GM12891 (cell line): ENCODE measurements around the gene LCA5.

Experiments used
- DNase-seq: peaks from one replicate; pipeline ENCODE4 v3.0.0; 2011; ENCODE audit warnings: low spot score; ENCODE audit not compliant: insufficient read length
- FAIRE-seq: peaks from 2 replicates; lab custom pipeline; 2011; peaks lifted over from hg19 to GRCh38; lab: Jason Lieb, UNC
- PAX5 ChIP-seq: IDR thresholded peaks from 2 replicates; pipeline ENCODE4 v1.6.1; 2011; ENCODE audit warnings: low read length, moderate library complexity, mild to moderate bottlenecking; ENCODE audit not compliant: insufficient read depth, severe bottlenecking
- POLR2A ChIP-seq: IDR thresholded peaks from 2 replicates; pipeline ENCODE4 v1.6.1; 2011; ENCODE audit warnings: low read depth, low read length, control low read depth
- POLR2AphosphoS5 ChIP-seq: IDR thresholded peaks from 2 replicates; pipeline ENCODE4 v1.6.1; 2011; ENCODE audit warnings: low read depth, low read length, control low read depth
- POU2F2 ChIP-seq: IDR thresholded peaks from 2 replicates; pipeline ENCODE4 v1.6.1; 2011; ENCODE audit warnings: low read depth, mild to moderate bottlenecking, control low read depth, low read length, moderate library complexity
- SPI1 ChIP-seq: IDR thresholded peaks from 2 replicates; pipeline ENCODE4 v1.6.1; 2011; ENCODE audit warnings: low read depth, low read length, control low read depth
- TAF1 ChIP-seq: IDR thresholded peaks from 2 replicates; pipeline ENCODE4 v1.6.1; 2011; ENCODE audit warnings: low read depth, low read length, control low read depth

Gene LCA5

DNA sequence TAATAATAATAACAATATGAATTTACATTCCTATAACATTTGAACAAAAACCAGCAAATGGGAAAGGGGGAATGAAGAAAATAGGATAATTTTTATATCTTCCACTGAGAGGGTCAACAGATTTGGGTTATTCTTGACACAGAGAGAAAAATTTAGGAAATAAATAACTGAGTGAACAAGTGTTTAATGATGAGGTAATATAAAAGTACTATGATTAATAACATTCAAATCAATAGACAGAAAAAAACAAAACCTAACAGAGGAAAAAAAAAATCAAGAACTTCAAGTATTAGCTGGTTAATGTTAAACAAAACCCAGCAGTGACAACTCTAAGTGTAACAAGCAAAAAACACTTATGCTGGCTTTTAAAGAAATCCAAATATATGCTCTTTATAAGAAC is 66.5 kb downstream of the LCA5 start:
- DNase-seq: no peak
- no peak for FAIRE-seq
- TF ChIP-seq TAF1: no peak

DNA sequence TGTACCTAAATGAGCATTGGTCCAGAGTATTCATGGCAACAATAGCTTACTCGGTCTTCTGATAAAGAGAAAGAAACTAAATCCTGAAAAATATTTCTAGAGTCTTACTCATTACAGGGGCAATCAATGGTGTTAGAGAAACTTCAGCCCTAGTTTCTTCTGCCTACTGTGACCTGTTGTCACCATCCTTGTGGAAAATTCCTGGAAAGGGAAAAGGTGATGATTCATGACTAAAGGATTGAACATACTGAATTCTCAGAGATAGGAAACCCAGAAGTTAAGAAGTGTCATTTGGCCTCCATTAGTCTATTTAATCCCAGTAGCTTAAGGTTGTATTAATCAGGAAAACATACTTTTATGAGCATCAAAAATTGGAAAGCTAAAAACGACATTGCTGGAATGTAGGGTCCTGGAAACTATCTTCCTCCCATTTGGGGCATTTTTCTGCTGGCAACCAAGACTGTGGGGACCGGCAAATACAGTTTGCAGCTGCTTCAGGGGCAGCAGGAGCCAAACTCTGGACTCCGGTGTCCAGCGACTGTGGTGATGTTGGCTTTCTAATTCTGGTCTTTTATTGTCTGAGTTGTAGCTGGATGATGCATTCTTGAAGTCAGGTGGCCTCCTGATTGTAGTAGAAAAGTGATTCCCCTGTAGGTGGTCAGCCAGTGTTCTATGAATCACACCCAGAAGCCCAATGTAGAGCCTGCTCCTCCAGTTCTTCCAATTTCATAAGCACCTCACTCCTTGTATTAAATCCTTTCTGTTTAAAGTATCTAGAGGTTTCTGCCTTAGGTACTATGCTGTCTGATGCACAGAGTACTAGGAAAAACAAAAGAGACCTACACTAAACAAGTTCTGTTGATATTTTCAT is 67.6 kb downstream of the LCA5 start:
- TF ChIP-seq POLR2AphosphoS5: no peak
- no peak for DNase-seq

DNA sequence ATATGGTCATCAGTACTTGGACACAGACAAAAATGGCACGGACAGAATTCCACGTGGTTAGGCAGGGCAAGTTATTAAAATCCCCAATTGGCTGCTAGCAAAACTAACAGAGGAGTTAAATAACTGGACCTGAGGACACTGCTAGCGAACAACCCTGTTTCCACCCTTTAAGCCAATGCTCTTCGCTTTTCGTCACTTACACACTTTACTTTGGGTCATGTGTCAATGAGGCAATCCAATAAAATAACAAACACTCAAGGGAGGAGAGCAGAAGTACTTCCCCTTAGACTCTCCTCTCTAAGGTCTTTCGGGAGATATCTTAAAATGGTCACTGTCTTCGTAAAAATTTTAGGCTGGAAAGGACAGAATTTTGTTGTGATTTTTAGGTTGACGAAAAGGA is 68.6 kb downstream of the LCA5 start:
- DNase-seq: no peak
- FAIRE-seq: no peak

More for the DNA sequence above, 67.6 kb downstream of the LCA5 start:
- no peak for FAIRE-seq

DNA sequence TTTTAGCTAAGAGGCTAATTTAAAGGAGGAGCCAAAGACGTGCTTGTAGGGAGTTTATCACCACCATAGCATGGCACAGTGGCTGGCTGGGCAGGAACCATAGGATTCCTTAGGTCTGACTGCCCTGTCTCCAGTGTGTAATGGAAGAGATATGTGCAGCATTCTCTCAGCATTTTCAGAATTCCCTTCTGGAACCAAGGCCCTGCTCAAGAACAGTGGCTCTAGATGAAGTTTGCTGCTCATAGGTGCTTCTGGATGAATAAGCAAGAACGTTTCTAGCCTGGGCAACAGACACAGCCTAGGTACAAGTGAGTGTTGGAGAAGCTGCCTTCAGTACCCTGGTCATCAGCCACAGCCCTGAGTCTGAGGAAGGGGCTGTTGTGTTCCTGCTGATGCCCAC is 69.1 kb downstream of the LCA5 start:
- FAIRE-seq (no peak), DNase-seq (no peak)
- TF ChIP-seq POLR2AphosphoS5 (no peak), PAX5 (no peak), SPI1 (no peak), POU2F2 (no peak), POLR2A (no peak), TAF1 (no peak)

More for the DNA sequence above, 68.6 kb downstream of the LCA5 start:
- TF ChIP-seq PAX5: no peak
- no peak for TF ChIP-seq POU2F2
- TF ChIP-seq SPI1: no peak

DNA sequence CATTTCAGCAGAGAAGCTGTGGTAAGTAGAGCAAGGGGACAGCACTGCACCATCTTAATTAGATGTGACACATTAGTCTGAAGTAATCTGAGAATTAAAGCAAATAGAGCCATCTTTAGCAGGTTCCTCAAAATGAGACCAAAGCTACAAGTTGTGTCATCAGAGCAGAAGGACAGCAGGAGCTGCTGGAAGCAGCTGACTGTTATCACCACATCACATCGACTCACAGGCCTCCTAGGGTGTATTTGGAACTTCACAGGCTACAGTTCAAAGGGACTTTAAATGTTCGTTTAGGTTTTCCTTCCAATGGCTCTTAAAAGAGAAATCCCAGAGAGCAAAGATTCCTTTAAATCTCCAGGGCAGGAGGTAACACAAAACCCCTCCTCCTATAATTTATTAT is 69.5 kb downstream of the LCA5 start:
- FAIRE-seq: no peak

DNA sequence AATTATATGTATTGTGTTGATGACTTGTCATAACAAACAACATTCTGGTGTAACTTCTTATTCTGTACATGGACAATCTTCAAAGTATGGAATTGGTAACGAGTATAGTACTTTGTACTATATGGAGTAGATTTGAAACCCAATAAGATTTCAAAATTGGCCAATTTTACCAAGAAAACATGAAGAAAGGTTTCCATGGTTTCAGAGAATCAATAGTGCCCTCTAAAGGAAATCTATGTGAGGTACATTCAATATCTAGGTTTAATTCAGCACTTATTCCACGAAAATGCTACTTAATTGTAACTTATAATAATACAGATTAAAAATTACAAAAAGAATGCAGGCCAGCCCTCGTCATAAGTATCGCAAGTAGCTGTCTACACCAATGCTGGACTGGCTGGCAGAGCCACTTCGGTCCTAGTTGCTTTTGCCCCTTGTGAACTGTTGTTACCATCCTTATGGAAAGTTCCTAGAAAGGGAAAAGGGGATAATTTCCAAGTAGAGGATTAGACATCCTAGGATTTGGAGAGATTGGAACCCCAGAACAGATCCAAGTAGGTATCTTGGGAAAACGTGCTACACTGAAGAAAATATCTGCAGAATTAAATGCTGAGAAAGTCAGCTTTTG is 70.9 kb downstream of the LCA5 start:
- TF ChIP-seq POU2F2: no peak
- TF ChIP-seq PAX5: no peak
- no peak for TF ChIP-seq TAF1
- no peak for TF ChIP-seq POLR2AphosphoS5
- TF ChIP-seq SPI1: no peak
- TF ChIP-seq POLR2A: no peak
- DNase-seq (no peak), FAIRE-seq (no peak)

More for the DNA sequence above, 69.5 kb downstream of the LCA5 start:
- TF ChIP-seq PAX5 (no peak), TAF1 (no peak), SPI1 (no peak), POLR2A (no peak), POU2F2 (no peak), POLR2AphosphoS5 (no peak)
- DNase-seq: no peak

DNA sequence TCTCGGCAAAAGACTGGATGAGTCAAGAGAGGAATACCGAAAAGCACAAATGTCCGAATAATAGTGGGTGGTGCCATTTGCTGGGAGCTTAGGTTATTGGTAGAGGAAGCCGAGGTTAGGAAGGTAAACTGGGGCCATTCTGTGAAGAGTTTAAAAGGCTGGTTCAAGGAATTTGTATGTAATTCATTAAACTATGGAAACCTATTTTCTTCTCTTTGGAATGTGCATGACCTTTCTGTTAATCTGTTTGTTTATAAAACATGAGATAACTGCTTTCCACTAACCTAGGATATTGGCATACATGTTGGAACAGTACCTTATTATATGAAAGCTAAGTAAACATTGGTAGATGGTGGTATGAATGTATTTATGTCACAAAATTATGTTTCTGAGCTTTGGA is 71.8 kb downstream of the LCA5 start:
- FAIRE-seq: no peak

DNA sequence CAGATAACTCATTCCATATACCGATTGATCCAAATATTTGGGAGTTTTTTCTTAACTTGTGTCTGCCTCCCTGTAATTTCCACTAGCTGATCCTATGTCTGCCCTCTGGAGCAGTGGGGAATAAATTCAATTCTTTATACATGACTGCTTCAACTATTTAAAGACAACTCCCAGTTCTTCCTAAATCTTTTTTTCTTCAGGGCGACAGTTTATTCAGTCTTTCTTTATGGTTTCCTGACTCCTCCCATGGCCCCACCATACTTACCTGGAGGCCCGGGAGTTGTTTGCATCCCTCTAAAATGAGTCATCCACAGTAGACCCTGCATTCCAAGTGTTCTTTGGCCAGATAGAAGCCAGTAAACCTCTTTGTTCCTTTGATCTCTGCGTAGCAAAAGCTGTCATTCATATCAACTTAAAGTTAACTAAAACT is 73.6 kb downstream of the LCA5 start:
- TF ChIP-seq PAX5: no peak
- TF ChIP-seq TAF1: no peak
- no peak for TF ChIP-seq POU2F2
- TF ChIP-seq SPI1: no peak
- no peak for TF ChIP-seq POLR2A
- no peak for TF ChIP-seq POLR2AphosphoS5
- DNase-seq (no peak), FAIRE-seq (no peak)

More for the DNA sequence above, 71.8 kb downstream of the LCA5 start:
- TF ChIP-seq POLR2AphosphoS5: no peak
- TF ChIP-seq POLR2A: no peak
- no peak for TF ChIP-seq PAX5
- no peak for TF ChIP-seq TAF1
- TF ChIP-seq SPI1: no peak
- TF ChIP-seq POU2F2: no peak
- no peak for DNase-seq

DNA sequence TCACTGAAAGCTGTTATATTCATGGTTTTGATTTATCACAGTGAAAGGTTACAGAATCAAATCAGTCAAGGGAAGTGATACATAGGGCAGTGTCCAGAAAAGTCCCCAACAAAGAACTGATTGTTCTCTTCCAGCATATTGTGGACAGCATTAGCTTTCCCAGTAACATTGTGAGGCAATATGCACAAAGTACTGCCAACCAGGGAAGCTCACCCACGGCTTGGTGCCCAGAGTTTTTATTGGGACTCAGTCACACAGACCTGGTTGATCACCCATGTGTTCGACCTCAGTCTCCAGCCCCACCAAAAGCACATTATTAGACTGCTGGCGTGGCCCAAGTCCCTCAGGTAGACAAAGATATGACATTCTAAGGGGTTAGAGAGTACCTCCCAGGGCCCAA is 76.0 kb downstream of the LCA5 start:
- DNase-seq (no peak), FAIRE-seq (no peak)
- no peak for TF ChIP-seq POLR2AphosphoS5
- TF ChIP-seq PAX5: no peak
- TF ChIP-seq POLR2A: no peak
- TF ChIP-seq SPI1: peak; percentile 58
- TF ChIP-seq POU2F2: no peak
- no peak for TF ChIP-seq TAF1

DNA sequence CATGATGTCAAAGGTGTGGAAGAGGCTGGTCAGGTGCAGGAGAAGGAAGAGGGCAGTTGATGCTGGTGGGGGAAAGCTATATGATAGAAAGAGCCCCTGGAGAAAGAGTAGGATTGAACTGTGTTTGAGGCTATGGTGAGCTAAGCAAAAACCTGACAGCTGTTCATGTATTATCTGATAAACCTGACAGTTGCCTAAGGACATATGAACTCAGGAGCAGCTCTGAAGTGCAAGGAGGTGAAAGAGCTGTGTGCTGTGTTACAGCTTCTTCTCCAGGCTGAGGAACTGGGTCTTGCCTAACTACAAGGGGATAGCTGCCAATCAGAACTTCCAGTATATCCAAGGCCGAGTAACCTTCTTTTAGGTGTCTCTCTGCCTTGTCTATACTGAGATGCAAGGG is 81.8 kb downstream of the LCA5 start:
- TF ChIP-seq PAX5 (no peak), POU2F2 (no peak), POLR2AphosphoS5 (no peak), SPI1 (no peak), POLR2A (no peak), TAF1 (no peak)
- FAIRE-seq: no peak
- no peak for DNase-seq
